Left lung (tissue), 10 donors: Measurements from ENCODE around the gene TGM2. TPM values are rescaled to one million over a fixed set of nuclear protein-coding genes. Genes with fewer than 3 reads are reported as not detected.

ENCODE experiments used
- ATAC-seq: fragments of 200-7000 bp; cut with Tn5 transposase; one replicate; pipeline ENCODE4 v1.9.1; 2020; ENCODE audit warnings: moderate library complexity
- DNase-seq, 4 donors: peaks; one replicate each; pipeline ENCODE4 v3.0.0-alpha.2; 2013 to 2020
- H3K27ac ChIP-seq, 2 donors: fragments of 200-600 bp; sonication (generic) in 1 of 2; one replicate each; pipeline versions ENCODE4 v1.5.0 to v1.8.0; 2020 to 2021
- H3K27me3 ChIP-seq, 2 donors: fragments of 200-600 bp; sonication (generic) in 1 of 2; one replicate each; pipeline versions ENCODE4 v1.5.0 to v1.8.0; 2020 to 2021
- H3K36me3 ChIP-seq, 2 donors: fragments of 200-600 bp; sonication (generic) in 1 of 2; one replicate each; pipeline versions ENCODE4 v1.5.0 to v1.8.0; 2020 to 2021
- H3K4me1 ChIP-seq, 2 donors: fragments of 200-600 bp; one replicate each; pipeline ENCODE4 v1.8.0; 2021
- H3K4me3 ChIP-seq, 2 donors: fragments of 200-600 bp; sonication (generic) in 1 of 2; one replicate each; pipeline versions ENCODE4 v1.5.0 to v1.8.0; 2020 to 2021; ENCODE audit warnings: mild to moderate bottlenecking in 1 of 2
- H3K9me3 ChIP-seq, 2 donors: fragments of 200-600 bp; sonication (generic) in 1 of 2; one replicate each; pipeline versions ENCODE4 v1.5.0 to v1.8.0; 2020 to 2021
- CTCF ChIP-seq, 2 donors: fragments of 200-600 bp; sonication (generic) in 1 of 2; IDR thresholded peaks; one replicate each; pipeline versions ENCODE4 v1.5.0 to v1.8.0; 2021; ENCODE audit warnings: antibody characterized with exemption in 2 of 2
- intact Hi-C, 2 donors: fragments of 100-400 bp; cut with DNase I; formaldehyde crosslinking; loops; one replicate each; pipeline versions ENCODE4 v1.11.2 to v1.14.2; 2022
- polyA plus RNA-seq, 6 donors: library from polyadenylated mRNA; unstranded; fragments of 120-200 nt; gene quantifications; one replicate each; pipeline ENCODE4 v1.2.1, GENCODE V29; 2013; ENCODE audit not compliant: insufficient read length in 6 of 6
- total RNA-seq, 2 donors: library from RNA; stranded (reverse); fragmentation: NEBNext Ultra II Directional; extraction: Animal tissue kit (Norgen Biotek cat#: 25700); gene quantifications; one replicate each; pipeline ENCODE4 v1.2.1, GENCODE V29; 2021
- donor health status: DM: no; HTN: yes; CAD: no.
- donor health status: DM: no; HTN: no; CAD: no.

TGM2 gene
- total and polyA plus RNA-seq, 8 donors = 89.0 to 391 (median 109) TPM

- TF ChIP-seq CTCF (IDR thresholded peaks at IDR 0.05) = no peak
- Histone ChIP-seq H3K36me3 (no peaks in the 10 kb centered on the region), H3K4me3 (no peak overlapping the region), H3K27ac (no peak overlapping the region), H3K27me3 (no peaks in the 10 kb centered on the region), H3K4me1 (peaks cover 10 to 46% of the 10 kb centered on the region in 2 donors), H3K9me3 (no peaks in the 10 kb centered on the region)
- intact Hi-C loops = no loop called here
- ATAC-seq = no peak
- DNase-seq = no peak
Observed at GRCh38 chr20:38170219-38170825, 5.3 kb upstream of the TGM2 start.

- Histone ChIP-seq H3K36me3 (no peaks in the 10 kb centered on the region), H3K9me3 (no peaks in the 10 kb centered on the region), H3K4me1 (peaks cover 10 to 52% of the 10 kb centered on the region in 2 donors), H3K27ac (peak overlapping the region in 1 of 2 donors; percentile 93), H3K4me3 (no peak overlapping the region), H3K27me3 (no peaks in the 10 kb centered on the region)
- no peak for DNase-seq
- TF ChIP-seq CTCF (IDR thresholded peaks at IDR 0.05) = no peak
- ATAC-seq = no peak
- intact Hi-C loops = loop anchor here in 1 of 2 donors (5.0 kb wide), 1 partner anchor 97 kb away; no protein-coding TSS in a partner anchor
Observed at GRCh38 chr20:38169636-38170193, 4.6 kb upstream of the TGM2 start.

- no peaks in the 10 kb centered on the region for H3K36me3 ChIP-seq
- H3K9me3 ChIP-seq = no peaks in the 10 kb centered on the region
- ATAC-seq (peak; percentile 32), DNase-seq (peak in 2 of 4 donors; percentile 78 to 90)
- no peak overlapping the region for H3K4me3 ChIP-seq
- peaks cover 11 to 57% of the 10 kb centered on the region in 2 donors for H3K4me1 ChIP-seq
- intact Hi-C loops = loop anchor here in 1 of 2 donors (5.0 kb wide), 1 partner anchor 97 kb away; no protein-coding TSS in a partner anchor
- H3K27ac ChIP-seq = peak overlapping the region; percentile 65 to 93
- no peaks in the 10 kb centered on the region for H3K27me3 ChIP-seq
- no peak for TF ChIP-seq CTCF (IDR thresholded peaks at IDR 0.05)
Observed at GRCh38 chr20:38168791-38169589, 3.9 kb upstream of the TGM2 start.

GRCh38 chr20:38167851-38168760 lies 3.0 kb upstream of the TGM2 start:
- Histone ChIP-seq H3K36me3 (no peaks in the 10 kb centered on the region), H3K9me3 (no peaks in the 10 kb centered on the region), H3K27me3 (no peaks in the 10 kb centered on the region), H3K4me1 (peaks cover 15 to 60% of the 10 kb centered on the region in 2 donors), H3K27ac (peak overlapping the region; percentile 65 to 93), H3K4me3 (no peak overlapping the region)
- no peak for TF ChIP-seq CTCF (IDR thresholded peaks at IDR 0.05)
- intact Hi-C loops = loop anchor here in 1 of 2 donors (5.0 kb wide), 1 partner anchor 96 kb away; no protein-coding TSS in a partner anchor
- ATAC-seq = peak; percentile 34
- peak in 2 of 4 donors; percentile 86 to 88 for DNase-seq
